Measurements from ENCODE around the gene ATP8A1. TPM values are rescaled to one million over a fixed set of nuclear protein-coding genes. Genes with fewer than 3 reads are reported as not detected.
"Not testable (repeated sequence)": the region's sequence is repeated elsewhere in the genome, so short reads cannot be mapped to it uniquely, and the experiment has no call there.

ATP8A1 gene
- total RNA-seq, 2 donors from 2014 or later = 17.9 to 18.7 TPM

GRCh38 chr4:42470023-42470422, 186.9 kb downstream of the ATP8A1 start:
- Mint-ChIP-seq H3K36me3 (ENCODE audit: low read depth) (no peaks in the 10 kb centered on the region), H3K4me3 (no peak overlapping the region), H3K9me3 (no peaks in the 10 kb centered on the region), H3K27ac (no peak overlapping the region), H3K4me1 (peaks cover 9% of the 10 kb centered on the region), H3K27me3 (ENCODE audit: insufficient read depth) (no peaks in the 10 kb centered on the region)
- no peaks in the 10 kb centered on the region for H3K36me3 ChIP-seq (ENCODE audit: control insufficient read depth, insufficient read depth, low read length)
- H3K4me3 ChIP-seq (ENCODE audit: low read length) = no peak overlapping the region
- H3K9me3 ChIP-seq (ENCODE audit: control insufficient read depth, low read length) = no peaks in the 10 kb centered on the region
- no peak overlapping the region for H3K27ac ChIP-seq (ENCODE audit: low read depth, low read length)
- 91 to 100% methylated on average over 3 to 5 of the region's 5 CpGs for WGBS, 2 experiments (ENCODE audit: insufficient coverage in 1 of 2, insufficient read length in 1 of 2)
- H3K27me3 ChIP-seq (ENCODE audit: control insufficient read depth, insufficient read depth, low read length, poor library complexity, severe bottlenecking) = no peaks in the 10 kb centered on the region
- no peak for DNase-seq
- no peak overlapping the region for H3K9ac ChIP-seq (ENCODE audit: extremely low read depth, low read length, poor library complexity, severe bottlenecking)
- no peaks in the 10 kb centered on the region for H3K4me1 ChIP-seq (ENCODE audit: control insufficient read depth, insufficient read depth, low read length)
- TF ChIP-seq CTCF (conservative IDR thresholded peaks at IDR 0.05) = no peak

GRCh38 chr4:42467777-42468176, 189.1 kb downstream of the ATP8A1 start:
- H3K27ac Mint-ChIP-seq; H3K4me3 Mint-ChIP-seq; H3K4me1 ChIP-seq (ENCODE audit: control insufficient read depth, insufficient read depth, low read length); H3K27me3 Mint-ChIP-seq (ENCODE audit: insufficient read depth); H3K27ac ChIP-seq (ENCODE audit: low read depth, low read length); H3K27me3 ChIP-seq (ENCODE audit: control insufficient read depth, insufficient read depth, low read length, poor library complexity, severe bottlenecking); H3K9me3 ChIP-seq (ENCODE audit: control insufficient read depth, low read length); H3K36me3 ChIP-seq (ENCODE audit: control insufficient read depth, insufficient read depth, low read length); H3K9me3 Mint-ChIP-seq; H3K4me1 Mint-ChIP-seq; H3K9ac ChIP-seq (ENCODE audit: extremely low read depth, low read length, poor library complexity, severe bottlenecking); H3K4me3 ChIP-seq (ENCODE audit: low read length); DNase-seq: not testable (repeated sequence)
- peaks cover 10% of the 10 kb centered on the region for H3K36me3 Mint-ChIP-seq (ENCODE audit: low read depth)
- 82% methylated on average over 3 of the region's 3 CpGs; no CpG with 5 or more reads in 1 of the 2 experiments for WGBS, 2 experiments (ENCODE audit: insufficient coverage in 1 of 2, insufficient read length in 1 of 2)

GRCh38 chr4:42466273-42466844, 190.5 kb downstream of the ATP8A1 start:
- Histone ChIP-seq H3K27ac (ENCODE audit: low read depth, low read length) (no peak overlapping the region), H3K9me3 (ENCODE audit: control insufficient read depth, low read length) (no peaks in the 10 kb centered on the region), H3K27me3 (ENCODE audit: control insufficient read depth, insufficient read depth, low read length, poor library complexity, severe bottlenecking) (no peaks in the 10 kb centered on the region), H3K36me3 (ENCODE audit: control insufficient read depth, insufficient read depth, low read length) (peaks cover 9% of the 10 kb centered on the region), H3K4me1 (ENCODE audit: control insufficient read depth, insufficient read depth, low read length) (no peaks in the 10 kb centered on the region), H3K9ac (ENCODE audit: extremely low read depth, low read length, poor library complexity, severe bottlenecking) (no peak overlapping the region), H3K4me3 (ENCODE audit: low read length) (no peak overlapping the region)
- H3K27me3 Mint-ChIP-seq (ENCODE audit: insufficient read depth) = no peaks in the 10 kb centered on the region
- no peak overlapping the region for H3K27ac Mint-ChIP-seq
- H3K9me3 Mint-ChIP-seq = peaks cover 14% of the 10 kb centered on the region
- no peak for DNase-seq
- H3K4me1 Mint-ChIP-seq = peaks cover 9% of the 10 kb centered on the region
- WGBS, 2 experiments (ENCODE audit: insufficient coverage in 1 of 2, insufficient read length in 1 of 2) = 89 to 96% methylated on average over 1 to 2 of the region's 2 CpGs
- H3K36me3 Mint-ChIP-seq (ENCODE audit: low read depth) = peaks cover 25% of the 10 kb centered on the region
- no peak overlapping the region for H3K4me3 Mint-ChIP-seq
- no peak for TF ChIP-seq CTCF (conservative IDR thresholded peaks at IDR 0.05)

All from endodermal cell (in vitro differentiated cells).